ENCODE data around the gene ZNF219.

DNA sequence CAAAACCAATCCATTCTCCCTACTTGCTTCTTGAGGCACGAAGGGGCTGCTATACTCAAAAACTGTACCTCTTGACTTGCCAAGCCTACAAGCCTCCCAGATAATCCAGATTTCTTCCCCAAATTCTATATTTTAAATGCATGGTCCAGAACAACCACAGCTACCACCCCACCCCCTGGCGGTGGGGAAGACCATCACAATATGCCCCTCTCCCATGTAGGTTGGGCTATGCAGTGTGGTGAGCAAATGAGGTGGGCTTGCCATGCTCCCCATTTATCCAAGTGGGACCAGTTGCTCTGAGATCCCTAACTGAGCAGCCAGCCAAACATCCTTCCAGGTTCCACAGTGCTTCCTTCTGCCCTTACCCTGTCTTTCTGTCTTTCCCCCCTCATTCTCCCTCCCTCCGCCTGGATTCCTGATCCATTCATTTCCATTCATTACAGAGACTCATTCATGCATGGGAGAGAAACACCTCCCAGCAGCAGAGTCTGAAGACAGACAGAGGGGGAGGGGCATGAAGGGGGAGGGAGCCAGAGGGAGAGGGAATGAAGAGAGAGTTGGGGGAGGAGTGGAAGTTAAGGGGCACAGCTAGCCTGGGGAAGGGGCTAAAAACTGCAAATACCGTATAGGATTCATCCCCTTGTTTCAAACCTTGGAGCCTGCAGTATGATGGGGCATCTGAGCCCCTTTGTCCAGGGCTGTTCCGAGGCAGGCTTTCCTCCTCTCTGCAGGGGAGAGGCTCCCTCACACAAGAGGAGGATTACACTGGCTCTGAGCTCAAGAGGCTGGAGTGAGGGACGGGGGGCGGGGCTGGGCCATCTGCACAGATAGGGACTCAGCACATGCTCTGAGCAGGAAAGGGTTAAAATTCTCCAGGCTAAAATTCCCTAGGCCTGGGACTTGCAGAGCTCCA, 4.4 kb downstream of the ZNF219 start:
- TF ChIP-seq, protein P1, sequence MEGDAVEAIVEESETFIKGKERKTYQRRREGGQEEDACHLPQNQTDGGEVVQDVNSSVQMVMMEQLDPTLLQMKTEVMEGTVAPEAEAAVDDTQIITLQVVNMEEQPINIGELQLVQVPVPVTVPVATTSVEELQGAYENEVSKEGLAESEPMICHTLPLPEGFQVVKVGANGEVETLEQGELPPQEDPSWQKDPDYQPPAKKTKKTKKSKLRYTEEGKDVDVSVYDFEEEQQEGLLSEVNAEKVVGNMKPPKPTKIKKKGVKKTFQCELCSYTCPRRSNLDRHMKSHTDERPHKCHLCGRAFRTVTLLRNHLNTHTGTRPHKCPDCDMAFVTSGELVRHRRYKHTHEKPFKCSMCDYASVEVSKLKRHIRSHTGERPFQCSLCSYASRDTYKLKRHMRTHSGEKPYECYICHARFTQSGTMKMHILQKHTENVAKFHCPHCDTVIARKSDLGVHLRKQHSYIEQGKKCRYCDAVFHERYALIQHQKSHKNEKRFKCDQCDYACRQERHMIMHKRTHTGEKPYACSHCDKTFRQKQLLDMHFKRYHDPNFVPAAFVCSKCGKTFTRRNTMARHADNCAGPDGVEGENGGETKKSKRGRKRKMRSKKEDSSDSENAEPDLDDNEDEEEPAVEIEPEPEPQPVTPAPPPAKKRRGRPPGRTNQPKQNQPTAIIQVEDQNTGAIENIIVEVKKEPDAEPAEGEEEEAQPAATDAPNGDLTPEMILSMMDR (IDR thresholded peaks at IDR 0.05): no peak
- TF ChIP-seq POLR2A (IDR thresholded peaks at IDR 0.05) (no peak), EP300 (IDR thresholded peaks at IDR 0.05; ENCODE audit: low read depth) (no peak), POLR2AphosphoS5 (IDR thresholded peaks at IDR 0.05) (no peak)
